Bone marrow (tissue), 2 donors: ENCODE results near the gene RBM20.
"Not testable (repeated sequence)": the region's sequence is repeated elsewhere in the genome, so short reads cannot be mapped to it uniquely, and the experiment has no call there.

Experiments
- DNase-seq, 2 donors: peaks; one replicate each; lab custom pipeline; 2025; lab: John Stamatoyannopoulos, UW

Gene RBM20

DNA sequence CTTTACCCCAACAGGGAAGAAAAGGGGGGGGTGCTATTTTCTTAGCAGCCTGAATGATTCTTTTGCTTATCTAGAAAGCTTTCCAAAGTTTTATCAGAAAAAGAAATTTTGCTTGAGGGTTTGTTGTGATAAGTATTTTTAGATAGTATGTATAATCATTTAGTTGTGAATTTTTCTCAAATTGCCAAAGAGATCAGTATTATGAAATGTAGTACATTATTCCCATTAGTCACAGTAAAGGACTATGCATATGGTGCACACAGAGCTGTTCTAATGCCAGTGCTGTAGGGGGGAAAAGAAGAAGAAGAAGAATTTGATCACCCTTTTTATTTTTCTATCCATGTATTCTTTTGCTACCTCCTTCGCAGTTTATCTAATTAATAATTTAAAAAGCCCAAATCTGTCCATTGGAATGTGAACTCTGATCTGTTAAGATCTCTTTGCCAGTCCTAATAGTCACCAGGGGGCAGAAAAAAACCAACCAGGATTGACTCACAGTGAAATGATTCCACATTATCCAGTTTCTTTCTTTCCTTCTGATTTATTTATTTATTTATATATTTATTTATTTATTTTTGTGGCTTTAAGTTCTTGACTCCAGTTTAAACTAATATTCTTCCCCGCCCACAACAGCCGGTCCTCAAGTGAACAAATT lies 4.7 kb downstream of the RBM20 start:
- no peak for DNase-seq

DNA sequence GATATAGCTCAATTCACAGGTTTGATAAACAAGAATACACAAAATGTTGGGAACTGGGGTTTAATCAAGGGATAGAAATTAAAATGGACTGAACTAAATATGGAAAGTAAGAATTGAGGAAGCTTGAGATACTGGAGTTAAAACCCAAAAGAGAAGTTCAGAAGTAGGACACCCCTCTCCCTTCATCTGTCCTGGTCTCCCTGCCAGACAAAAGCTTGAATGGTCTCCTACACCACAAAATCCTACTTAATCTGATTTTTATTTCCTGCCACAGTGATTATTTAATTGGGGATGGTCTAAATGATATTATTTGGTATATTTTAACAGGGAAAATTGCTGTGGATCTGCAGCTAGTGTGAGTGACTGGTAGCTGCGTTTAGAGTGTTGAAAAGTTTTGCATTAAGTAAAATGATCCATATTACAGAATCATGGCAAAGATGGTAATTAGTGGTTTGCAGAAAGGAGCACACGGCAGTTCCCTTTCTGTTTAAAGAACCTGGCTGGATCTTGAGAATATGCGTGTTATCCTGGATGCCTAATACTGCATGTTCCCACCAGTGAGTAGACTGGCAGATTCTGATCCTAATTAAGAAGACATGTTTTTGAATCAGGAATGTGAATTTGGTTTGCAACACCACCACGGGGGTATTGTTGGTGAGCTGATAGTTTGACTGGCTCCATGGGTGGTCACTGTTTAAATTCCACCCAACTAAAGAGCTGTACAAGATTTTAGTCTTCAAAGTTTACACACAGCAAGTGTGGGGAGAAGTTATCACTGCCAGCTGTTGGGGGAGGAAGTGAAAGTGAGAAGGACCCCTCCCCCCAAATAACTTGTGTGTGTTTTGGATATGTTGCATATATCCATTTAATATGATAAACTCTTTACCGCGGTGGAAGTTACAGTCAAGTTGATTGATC lies 5.5 kb downstream of the RBM20 start:
- DNase-seq: no peak

DNA sequence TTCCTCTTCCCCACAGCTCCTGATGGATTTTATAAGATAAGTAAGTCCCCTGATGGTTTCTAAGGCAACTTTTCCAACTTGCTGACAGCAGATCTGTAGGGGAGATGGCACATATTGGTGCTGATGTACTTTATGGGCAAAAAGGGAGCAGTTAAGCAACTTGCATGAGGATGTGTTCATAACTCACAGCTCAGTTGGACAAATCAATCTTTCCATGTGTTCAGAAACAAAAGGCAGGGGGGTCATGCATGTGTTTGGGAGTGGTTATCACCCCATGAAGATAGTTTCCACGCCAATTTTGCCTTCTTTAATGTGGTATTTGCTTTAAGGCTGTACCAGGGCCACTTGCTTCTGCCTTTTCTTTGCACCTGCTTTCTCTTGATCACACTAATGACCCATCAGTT lies 6.1 kb downstream of the RBM20 start:
- no peak for DNase-seq

GRCh38 chr10:110651044-110651958 lies 7.2 kb downstream of the RBM20 start:
- no peak for DNase-seq

DNA sequence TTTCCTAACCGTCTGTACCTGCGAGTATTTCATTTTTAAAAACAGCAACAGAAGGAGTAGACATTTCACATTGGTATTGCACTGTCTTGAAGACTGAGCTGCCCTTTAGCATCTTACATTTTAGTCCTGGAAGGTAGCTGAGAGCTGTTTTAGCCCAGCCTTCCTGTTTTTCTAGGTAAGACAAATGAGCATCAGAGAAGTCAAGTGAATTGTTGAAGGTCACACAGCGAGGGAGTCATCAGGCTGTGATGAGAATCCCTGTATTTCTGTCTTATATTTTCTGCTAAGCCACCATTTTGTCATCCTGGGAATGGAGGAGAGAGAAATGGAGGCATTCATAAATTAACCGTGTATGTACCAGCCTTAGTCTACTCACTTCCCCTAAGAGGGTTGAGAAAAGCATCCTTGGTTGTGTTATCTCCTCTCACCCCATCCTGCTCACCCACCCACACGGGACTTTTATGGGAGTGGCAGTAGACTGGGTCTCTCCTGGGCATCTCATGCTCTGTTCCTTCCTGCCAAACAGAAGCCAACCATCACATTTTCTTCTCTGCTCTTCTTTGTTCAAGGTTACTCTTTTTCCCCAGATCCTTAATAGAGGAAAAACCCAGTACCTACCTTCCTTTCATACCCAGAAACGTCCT lies 8.5 kb downstream of the RBM20 start:
- DNase-seq: no peak

DNA sequence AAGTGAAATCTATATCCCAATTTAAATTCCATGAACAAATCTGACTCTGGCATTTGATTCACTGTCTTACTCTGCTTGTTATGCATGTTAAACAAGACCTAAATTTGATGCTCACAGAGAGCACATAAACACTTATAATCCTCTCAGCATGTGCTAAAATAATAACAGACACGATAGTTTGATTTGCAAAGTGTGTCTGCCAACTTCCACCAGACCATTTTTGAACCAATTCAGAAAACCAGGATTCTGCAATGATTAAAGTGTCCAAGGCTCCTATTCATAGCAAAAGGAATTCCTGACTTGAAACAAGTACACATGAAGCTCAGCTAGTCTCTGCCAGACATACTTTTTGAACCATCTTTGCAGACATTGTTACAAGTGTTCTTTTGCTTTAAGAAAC lies 11.2 kb downstream of the RBM20 start:
- no peak for DNase-seq

- no peak for DNase-seq
These were observed 12.5 kb downstream of the RBM20 start for GRCh38 chr10:110656612-110657011.

DNA sequence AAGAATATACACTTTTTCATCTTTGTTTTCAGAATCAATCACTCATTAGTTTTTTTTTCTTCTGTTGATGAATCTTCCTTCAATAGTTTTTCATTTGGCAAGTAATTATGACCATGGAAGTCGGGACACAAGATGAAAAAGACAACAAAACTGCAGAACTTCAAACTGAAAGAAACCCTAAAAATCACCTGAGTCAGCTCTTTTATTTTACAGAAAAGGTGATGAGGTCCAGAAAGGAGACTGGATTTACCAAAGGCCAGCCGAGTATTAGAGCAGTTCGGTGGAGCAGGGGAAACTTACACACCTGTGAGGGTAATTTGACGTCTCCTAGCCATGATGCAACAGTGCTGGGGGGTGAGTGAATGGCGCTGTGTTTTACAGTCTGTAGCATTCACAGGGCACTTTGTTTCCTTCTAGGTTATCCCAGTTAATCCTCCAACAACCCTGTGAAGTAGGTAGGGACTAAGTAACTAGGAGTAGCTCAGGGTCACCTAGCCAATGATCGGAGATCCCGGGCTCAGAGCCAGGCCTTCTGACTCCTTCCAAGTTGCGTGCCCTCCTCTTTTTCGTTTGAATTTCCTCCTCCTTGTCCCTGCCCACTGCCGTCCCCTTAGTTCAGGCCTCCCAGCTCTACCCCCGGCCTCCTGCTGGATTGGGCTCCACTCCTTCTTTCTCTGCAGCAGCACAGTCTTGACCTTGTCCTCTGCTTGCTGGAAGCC lies 14.0 kb downstream of the RBM20 start:
- DNase-seq: no peak

GRCh38 chr10:110659558-110659957 lies 15.4 kb downstream of the RBM20 start:
- no peak for DNase-seq

DNA sequence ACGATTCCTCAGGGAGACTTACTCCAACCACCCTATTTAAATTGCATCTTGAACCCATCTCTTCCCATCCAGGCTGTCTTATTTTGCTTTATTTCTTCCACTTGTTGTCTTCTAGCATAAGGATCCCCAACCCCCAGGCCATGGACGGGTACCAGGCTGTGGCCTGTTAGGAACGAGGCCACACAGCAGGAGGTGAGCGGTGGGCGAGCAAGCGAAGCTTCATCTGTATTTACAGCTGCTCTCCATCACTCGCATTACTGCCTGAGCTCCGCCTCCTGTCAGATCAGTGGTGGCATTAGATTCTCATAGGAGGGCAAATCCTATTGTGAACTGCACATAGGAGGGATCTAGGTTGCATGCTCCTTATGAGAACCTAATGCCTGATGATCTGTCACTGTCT lies 16.2 kb downstream of the RBM20 start:
- DNase-seq: not testable (repeated sequence)

GRCh38 chr10:110661292-110661691 lies 17.2 kb downstream of the RBM20 start:
- DNase-seq: no peak

DNA sequence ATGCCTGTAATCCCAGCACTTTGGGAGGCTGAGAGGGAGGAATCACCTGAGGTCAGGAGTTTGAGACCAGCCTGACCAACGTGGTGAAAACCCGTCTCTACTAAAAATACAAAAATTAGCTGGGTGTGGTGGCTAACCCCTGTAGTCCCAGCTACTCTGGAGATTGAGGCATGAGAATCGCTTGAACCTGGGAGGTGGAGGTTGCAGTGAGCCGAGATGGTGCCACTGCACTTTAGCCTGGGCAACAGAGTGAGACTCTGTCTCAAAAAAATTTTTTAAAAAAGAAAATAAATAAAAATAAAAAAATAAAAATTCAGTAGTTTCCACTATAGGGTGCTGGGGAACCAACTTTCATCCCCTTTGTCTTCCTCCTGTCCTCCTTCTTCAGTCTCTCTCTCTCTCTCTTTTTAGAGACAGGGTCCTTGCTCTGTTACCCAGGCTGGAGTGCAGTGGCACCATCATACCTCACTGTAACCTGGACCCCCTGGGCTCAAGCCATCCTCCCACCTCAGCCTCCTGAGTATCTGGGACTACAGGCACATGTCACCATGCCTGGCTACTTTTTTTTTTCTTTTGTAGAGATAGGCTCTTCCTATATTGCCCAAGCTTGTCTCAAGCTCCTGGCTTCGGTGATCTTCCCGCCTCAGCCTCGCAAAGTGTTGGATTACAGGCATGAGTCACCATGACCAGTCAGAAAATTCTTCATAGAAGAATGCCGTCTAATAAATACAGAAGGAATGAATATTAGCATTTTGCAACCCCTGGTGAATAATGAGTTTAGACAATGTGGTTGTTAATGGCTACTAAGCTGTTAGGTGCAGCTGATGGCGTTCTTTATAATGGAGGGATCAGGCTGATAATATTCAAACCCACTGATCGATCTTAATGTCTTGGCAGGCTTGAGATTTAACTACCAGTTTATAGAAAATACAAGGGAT lies 20.6 kb downstream of the RBM20 start:
- no peak for DNase-seq

DNA sequence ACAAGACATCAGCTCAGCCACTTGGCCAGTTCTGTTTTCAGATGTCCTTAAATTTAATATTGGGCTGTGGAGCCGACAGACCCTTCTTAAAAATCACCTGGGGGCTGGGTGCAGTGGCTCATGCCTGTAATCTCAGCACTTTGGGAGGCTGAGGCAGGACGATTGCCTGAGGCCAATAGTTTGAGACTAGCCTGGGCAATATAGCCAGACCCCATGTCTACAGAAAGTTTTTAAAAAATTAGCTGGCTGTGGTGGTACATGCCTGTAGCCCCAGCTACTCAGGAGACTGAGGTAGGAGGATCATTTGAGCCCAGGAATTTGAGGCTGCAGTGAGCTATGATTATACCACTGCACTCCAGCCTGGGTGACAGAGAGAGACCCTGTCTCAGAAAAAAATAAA lies 22.1 kb downstream of the RBM20 start:
- not testable (repeated sequence) for DNase-seq

GRCh38 chr10:110666673-110667072 lies 22.5 kb downstream of the RBM20 start:
- DNase-seq: no peak

DNA sequence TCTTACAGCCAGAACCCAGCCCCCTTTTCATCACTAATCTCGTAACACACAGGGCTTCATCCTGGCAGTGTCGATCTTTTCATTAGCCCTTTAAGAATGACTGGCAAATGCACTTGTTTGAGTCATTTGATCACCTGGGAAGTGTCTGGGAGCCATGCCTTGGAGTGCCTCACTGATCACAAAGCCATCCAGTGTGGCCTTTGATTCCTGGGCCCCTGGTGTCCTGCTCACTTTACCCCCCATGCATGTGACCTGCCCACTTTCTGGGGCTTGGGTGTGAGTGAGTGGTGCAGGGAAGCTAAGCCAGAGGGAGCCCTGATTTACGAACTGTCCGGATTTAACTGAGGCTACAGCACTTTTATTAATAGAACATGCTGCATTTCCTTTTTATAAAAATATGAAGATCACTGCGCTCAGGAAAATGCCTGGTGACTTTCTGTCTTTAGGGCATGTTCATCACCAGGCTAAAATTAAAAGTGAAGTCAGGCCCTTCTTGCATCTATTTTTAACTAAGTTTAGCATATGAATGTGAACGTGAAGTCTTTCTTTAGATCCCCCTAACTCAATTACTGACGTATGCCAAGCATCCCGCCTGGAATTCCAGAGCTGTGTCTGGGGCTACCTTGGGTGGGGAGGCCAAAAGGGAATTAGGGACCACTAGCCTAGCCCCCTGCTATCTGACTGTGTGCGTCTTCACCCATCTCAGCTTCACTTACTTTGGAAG lies 23.6 kb downstream of the RBM20 start:
- DNase-seq: no peak

- no peak for DNase-seq
These were observed 24.3 kb downstream of the RBM20 start for GRCh38 chr10:110668443-110668842.

- DNase-seq: no peak
These were observed 26.2 kb downstream of the RBM20 start for GRCh38 chr10:110670335-110670734.

DNA sequence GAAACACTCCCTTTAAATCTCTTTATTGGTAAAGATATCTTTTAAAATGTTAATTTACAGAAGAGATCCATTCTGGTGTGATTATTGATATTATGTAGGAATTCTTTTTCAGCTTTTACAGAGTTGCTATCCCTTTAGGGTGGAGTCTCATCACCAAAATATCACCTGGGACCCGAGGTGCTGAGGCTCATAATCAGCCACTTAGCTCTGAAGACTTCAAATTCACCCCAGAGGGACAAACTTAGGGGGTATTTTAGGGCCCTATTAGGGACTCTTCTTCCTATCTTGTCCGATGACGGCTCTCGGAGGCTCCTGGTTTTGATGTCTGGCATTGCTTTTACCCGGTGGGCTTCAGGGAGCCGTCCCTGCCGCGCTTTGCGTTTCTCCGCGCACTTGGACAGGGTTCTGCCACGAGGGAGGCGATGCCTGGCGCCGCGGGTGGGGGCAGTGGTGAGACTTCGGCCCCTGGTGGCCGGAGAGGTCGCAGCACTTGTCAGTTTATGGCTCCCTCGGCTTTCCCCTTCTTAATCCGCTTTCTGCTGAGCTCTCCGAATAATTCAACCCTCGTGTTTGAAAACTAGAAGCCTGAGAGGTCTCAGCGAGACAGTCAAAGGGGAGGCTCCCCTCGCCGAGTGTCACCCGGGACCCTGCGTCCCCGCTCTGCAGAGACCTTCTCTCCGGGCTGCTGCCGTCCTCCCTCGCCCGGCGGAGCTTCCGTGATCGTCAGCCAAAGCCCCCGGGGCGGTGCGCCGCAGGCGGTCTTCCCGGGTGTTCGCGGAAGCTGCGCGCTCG lies 27.8 kb downstream of the RBM20 start:
- peak; percentile 77 to 82 for DNase-seq

- no peak for DNase-seq
These were observed 28.4 kb downstream of the RBM20 start for GRCh38 chr10:110672580-110672919.
